HG03159 (cell line): ENCODE measurements around the gene SYCP2L.
"Not testable (repeated sequence)": the region's sequence is repeated elsewhere in the genome, so short reads cannot be mapped to it uniquely, and the experiment has no call there.

ENCODE experiments used
- ATAC-seq: cut with Tn5 transposase; IDR thresholded peaks from one replicate; pipeline ENCODE4 v1.9.1; 2021; ENCODE audit warnings: mild to moderate bottlenecking, moderate library complexity; ENCODE audit not compliant: unreplicated experiment

SYCP2L gene

DNA sequence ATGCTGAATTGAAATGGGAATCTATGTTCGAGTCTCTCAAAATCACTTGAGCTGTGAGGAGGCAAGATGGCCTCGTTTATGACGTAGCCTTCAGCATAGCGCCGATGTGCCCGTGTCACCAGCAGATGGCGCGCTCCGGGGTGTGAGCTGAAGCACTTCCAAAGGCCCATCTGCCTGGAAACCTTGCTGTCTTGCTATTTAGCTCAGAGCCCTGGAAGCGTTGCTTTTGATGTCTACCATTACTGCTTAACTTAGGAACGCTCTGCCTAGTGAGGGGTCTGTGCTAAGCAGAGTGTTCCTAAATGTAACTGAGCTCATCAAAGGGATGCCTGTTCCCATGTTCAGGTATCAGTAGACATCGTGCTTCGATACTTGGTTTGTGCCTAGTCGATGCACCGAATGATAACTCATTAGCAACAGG lies 67.7 kb downstream of the SYCP2L start:
- peak; percentile 83 for ATAC-seq

DNA sequence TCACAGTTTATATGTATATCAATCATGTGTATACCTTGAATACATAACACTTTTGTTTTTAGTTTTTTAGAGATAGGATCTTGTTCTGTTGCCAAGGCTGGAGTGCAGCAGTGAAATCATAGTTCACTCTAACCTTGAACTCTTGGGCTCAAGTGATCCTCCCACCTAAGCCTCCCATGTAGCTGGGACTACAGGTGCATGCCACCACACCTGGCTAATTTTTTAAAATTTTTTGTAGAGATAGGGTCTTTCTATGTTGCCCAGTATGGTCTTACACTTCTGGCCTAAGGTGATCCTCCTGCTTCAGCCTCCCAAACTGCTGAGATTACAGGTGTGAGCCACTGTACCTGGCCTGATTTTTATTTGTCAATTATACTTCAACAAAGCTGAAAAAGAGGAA lies 69.9 kb downstream of the SYCP2L start:
- no peak for ATAC-seq

- no peak for ATAC-seq
Measured at GRCh38 chr6:10957414-10957886, 70.6 kb downstream of the SYCP2L start.

DNA sequence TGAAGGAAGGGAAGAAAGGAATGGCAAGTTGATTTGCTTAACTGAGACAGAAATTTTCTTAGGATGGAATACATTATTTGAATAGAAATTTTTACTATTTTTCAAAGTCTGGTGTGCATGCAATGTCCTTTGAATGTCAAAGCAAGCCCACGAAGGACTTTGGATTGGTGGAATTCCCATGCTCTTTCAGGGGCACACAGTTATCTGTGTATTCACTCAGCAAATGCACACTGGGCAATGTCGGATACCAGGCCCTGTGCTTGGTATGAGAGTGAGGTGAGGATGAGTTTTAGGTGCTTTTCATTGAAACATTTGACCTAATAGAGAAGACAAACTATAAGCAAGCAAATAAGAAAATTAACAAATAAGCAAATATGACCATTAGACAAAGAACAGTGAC lies 73.3 kb downstream of the SYCP2L start:
- no peak for ATAC-seq

- no peak for ATAC-seq
Measured at GRCh38 chr6:10961837-10962236, 75.0 kb downstream of the SYCP2L start.

GRCh38 chr6:10962673-10963072 lies 75.8 kb downstream of the SYCP2L start:
- no peak for ATAC-seq

DNA sequence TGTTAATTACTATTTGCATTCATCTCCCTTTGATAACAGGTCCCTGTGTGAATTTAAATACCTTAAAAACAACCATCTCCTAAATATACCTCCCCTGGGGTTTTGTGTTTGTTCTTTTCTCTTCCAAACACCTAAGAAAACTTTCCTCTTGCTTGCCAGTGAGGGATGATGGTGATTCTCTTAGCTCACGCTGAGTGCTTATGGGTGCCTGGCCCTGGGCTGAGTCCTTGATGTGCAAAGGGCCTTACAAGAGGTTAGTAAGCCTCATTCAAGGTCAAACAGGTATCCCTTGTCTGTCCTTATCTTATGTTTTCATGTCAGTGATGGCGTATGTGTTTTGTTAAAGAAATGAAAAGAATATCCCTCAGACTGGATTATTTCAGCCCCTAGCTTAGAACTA lies 76.3 kb downstream of the SYCP2L start:
- no peak for ATAC-seq

DNA sequence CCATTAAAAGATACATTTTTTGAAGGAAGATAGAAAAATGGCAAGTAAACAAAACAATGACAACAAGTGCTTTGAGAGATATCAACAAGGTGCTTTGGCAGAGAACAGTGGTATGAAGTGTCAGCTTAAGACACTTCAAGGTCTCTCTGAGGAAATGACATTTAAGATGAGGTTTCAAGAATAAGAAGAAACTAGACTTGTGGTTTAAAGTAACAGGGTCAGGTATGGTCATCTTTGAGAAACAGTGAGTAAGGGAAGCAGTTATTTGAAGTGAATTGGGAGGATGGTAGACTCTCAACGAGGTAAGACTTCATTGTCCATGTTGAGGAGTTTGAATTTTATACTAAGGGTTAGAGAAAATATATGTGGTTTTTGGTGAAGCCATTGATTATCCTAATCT lies 77.8 kb downstream of the SYCP2L start:
- ATAC-seq = peak; percentile 95

- no peak for ATAC-seq
Measured at GRCh38 chr6:10968776-10969175, 81.9 kb downstream of the SYCP2L start.

DNA sequence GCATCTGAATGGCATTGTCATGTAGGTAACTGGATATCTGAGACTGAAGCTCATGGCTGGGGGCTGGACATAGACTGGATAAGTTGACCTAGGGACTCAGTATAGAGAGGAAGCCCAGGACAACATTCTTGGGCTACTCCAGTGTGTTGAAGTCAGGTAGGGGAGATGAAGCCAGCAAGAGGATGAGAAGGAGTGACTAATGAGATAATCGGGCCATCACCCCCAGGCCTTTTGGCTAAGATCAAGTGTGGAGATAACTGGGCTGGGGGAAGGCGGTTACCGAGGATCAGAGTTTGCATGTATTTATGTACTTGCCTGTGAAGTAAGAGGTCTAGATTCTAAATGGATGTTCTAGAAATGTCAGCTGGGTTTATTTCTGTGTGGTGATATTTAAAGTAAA lies 83.9 kb downstream of the SYCP2L start:
- ATAC-seq = no peak

- ATAC-seq = no peak
Measured at GRCh38 chr6:10972196-10972595, 85.3 kb downstream of the SYCP2L start.

GRCh38 chr6:10976571-10976970 lies 89.7 kb downstream of the SYCP2L start:
- no peak for ATAC-seq

GRCh38 chr6:10977231-10977968 lies 90.5 kb downstream of the SYCP2L start:
- ATAC-seq = no peak

DNA sequence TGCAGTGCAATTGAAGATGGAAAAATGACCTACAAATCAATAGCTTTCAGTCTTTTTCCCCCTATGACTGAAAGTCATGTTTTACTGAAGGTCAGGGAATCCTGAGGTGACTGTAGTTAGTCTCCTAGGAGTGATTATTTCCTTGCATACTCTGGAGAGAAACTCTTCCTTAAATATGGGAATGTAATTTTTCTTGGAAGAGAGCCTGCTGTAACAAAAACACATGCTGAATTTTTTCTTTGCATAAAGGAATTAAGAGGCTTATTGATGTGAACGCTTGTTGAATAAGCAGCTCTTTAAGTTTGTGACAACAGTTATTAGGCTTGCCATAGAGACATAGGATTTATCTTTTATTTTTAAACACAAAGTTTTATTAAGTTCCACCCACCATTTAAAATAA lies 92.8 kb downstream of the SYCP2L start:
- no peak for ATAC-seq

DNA sequence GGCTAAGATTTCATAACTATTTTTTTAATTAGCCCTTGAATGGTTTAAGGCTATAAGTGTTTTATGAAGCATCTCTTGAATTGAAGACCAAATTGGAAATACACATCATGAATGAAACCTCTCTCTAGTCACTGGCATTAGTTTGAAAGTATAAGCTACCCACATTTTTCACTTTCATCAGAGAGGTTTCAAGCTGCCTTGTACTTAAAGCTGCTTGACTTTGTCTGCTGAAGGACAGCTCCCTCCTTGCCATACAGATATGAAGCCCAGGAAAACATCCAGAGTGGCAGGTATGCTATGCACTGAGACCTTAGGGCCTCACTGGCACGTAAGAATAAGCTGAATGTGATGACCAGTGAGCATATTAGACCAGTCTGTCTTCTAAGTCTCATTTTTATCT lies 94.6 kb downstream of the SYCP2L start:
- ATAC-seq = no peak

- not testable (repeated sequence) for ATAC-seq
Measured at GRCh38 chr6:10984959-10985358, 98.1 kb downstream of the SYCP2L start.

DNA sequence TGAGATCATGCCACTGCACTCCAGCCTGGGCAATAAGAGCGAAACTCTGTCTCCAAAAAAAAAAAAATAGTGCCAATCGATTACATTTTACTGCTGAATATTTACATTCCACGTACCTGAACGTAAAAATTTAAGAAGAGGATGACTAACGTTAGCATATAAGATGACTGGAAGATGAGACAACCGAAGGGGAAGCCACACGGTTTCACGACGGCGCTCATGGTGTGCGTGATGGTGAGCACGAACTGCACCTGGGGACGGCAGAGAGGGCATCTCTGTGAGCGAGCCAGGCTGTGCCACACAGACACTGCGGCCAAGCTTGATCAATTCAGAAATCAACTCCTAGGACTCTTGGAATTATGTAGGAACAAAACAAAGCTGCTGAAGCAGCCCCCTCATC lies 102.7 kb downstream of the SYCP2L start:
- no peak for ATAC-seq

- ATAC-seq = no peak
Measured at GRCh38 chr6:10991115-10991514, 104.3 kb downstream of the SYCP2L start.

- no peak for ATAC-seq
Measured at GRCh38 chr6:10993896-10994295, 107.0 kb downstream of the SYCP2L start.

- ATAC-seq = no peak
Measured at GRCh38 chr6:10995114-10995707, 108.4 kb downstream of the SYCP2L start.

DNA sequence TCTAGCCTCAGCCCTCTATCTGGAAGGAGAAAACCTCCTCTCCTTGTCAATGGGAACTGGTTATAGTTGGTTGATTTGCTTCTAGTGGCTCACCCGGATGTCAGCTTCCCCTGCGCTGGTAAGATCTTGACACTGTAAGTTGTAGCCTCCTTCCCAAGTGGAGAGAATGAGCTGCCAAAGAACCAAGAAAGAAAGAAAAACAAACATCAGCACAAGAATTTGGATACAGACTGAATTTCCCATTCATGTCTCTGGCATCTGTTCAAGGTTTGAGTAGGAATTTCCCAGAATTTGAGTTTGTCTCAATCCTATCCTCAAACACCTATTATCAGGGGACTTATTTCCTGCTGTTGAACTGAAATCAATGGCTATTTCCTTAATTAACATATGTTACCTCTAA lies 113.1 kb downstream of the SYCP2L start:
- ATAC-seq = no peak

DNA sequence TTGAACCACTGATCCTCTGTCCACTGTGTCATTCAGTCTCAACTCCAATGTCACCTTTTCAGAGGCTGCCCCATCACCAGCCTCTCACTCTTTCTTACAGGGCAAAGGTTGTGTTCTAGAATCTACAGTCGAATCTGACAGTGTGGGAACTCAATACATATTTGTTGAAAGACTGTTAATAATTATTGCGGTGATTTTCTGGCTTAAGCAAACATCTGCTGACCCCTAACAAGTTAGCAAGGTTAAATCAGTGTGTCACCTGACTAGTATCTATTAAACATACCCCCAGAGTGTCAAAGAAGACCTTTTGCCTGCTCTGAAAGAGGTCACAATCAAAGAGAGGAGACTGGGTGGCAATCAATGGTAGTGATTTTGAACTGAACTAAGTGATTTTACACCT lies 115.3 kb downstream of the SYCP2L start:
- no peak for ATAC-seq

GRCh38 chr6:11003297-11003696 lies 116.4 kb downstream of the SYCP2L start:
- not testable (repeated sequence) for ATAC-seq
